ENCODE measurements around the gene SLC37A2.

The SLC37A2 gene

DNA sequence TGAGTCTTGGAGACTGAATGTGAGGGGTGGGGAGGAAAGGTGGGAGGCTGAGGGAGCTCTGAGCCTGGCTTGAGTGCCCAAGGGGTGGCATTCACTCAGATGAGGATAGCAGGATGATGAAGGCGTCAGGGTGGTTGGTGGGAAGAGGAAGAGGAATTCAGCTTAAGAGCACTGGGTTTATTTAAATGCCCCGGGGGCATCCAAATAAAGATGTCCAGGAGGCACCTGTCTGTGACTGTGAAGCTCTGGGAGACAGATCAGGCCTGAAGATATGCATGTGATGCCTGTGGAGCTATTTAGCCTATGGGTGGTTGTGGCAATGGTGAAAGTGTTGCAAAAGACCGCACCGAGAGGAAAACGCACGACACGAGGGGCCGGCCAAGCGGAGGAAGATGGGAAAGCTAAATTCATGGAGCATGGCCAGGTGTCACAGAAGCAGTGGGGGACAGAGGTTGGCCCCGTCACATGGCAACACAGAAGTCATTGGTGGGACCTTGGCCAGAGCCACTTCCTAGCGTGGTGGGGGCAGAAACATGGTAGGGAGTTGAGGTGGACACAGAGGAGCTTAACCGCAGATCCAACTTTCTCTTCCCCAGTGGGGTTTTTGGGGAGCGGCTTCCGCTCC, 15.5 kb downstream of the SLC37A2 start:
- TF ChIP-seq CTCF (IDR thresholded peaks at IDR 0.05; ENCODE audit: insufficient read depth, low read depth, low read length, missing control alignments) = no peak
- DNase-seq (ENCODE audit: low read depth) = no peak
- H3K4me3 ChIP-seq (ENCODE audit: low read depth, low read length) = no peak overlapping the region

DNA sequence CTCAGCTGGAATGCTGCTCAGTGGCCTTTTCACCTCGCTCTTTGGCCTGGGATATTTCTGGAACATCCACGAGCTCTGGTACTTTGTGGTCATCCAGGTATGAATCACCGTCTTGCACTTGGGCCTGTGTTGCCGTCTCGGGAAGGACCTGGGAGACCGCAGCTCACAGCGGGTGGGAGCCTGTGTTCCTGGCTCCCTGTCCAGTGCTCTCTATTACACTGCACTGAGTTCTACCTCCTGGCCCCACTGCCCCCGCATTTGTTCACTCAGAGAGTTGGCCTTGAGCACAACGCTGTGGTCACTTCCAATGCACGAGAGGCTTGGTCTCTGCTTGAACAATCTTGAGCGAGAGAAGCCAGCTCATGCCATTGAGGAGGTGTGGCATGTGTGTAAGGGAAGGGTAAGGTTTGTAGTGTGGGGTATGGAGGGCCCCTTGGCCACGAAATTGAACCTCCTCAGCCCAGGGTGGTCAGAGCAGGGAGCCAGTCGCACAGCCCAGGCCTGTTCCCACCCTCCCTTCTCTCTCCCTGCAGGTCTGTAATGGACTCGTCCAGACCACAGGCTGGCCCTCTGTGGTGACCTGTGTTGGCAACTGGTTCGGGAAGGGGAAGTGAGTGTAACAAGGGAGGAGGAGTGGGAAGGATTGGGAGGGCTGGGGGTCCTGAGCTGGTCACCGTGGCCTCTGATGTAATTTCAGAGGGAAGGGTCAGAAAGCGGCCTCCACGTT, 16.2 kb downstream of the SLC37A2 start:
- H3K4me3 ChIP-seq (ENCODE audit: low read depth, low read length) = no peak overlapping the region
- no peak for TF ChIP-seq CTCF (IDR thresholded peaks at IDR 0.05; ENCODE audit: insufficient read depth, low read depth, low read length, missing control alignments)
- DNase-seq (ENCODE audit: low read depth) = no peak

GRCh38 chr11:125079878-125080530, 16.9 kb downstream of the SLC37A2 start:
- no peak for TF ChIP-seq CTCF (IDR thresholded peaks at IDR 0.05; ENCODE audit: insufficient read depth, low read depth, low read length, missing control alignments)
- no peak for DNase-seq (ENCODE audit: low read depth)
- no peak overlapping the region for H3K4me3 ChIP-seq (ENCODE audit: low read depth, low read length)

- no peak for DNase-seq (ENCODE audit: low read depth)
Measured at GRCh38 chr11:125080531-125080911, 17.4 kb downstream of the SLC37A2 start.

GRCh38 chr11:125081098-125081798, 18.1 kb downstream of the SLC37A2 start:
- H3K4me3 ChIP-seq (ENCODE audit: low read depth, low read length) = no peak overlapping the region
- no peak for TF ChIP-seq CTCF (IDR thresholded peaks at IDR 0.05; ENCODE audit: insufficient read depth, low read depth, low read length, missing control alignments)
- no peak for DNase-seq (ENCODE audit: low read depth)

More at GRCh38 chr11:125080531-125080911, 17.4 kb downstream of the SLC37A2 start:
- H3K4me3 ChIP-seq (ENCODE audit: low read depth, low read length) = no peak overlapping the region
- TF ChIP-seq CTCF (IDR thresholded peaks at IDR 0.05; ENCODE audit: insufficient read depth, low read depth, low read length, missing control alignments) = no peak

DNA sequence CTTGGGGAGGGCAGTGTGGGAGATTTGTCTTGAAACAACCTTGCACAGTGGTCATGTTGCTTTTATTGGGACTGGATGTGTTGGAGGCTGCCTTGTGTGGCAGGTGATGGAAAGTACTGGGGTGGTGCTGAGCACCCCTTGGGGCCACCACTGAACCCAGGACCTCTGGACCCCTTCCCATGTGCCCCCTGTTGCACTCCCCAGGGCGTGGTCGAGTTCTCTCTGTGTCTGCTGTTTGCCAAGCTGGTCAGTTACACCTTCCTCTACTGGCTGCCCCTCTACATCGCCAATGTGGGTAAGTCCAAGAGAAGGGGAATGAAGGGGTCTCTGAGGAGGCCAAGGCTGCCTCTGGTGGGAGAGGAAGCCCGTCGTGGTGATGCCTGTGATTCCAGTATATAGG, 18.9 kb downstream of the SLC37A2 start:
- no peak overlapping the region for H3K4me3 ChIP-seq (ENCODE audit: low read depth, low read length)
- no peak for TF ChIP-seq CTCF (IDR thresholded peaks at IDR 0.05; ENCODE audit: insufficient read depth, low read depth, low read length, missing control alignments)
- DNase-seq (ENCODE audit: low read depth) = no peak
